Ectodermal cell (in vitro differentiated cells): ENCODE results near the gene BASP1.

Experiments used
- H3K27ac ChIP-seq: 2 replicates; pipeline ENCODE4 v1.7.0; 2013; ENCODE audit warnings: mild to moderate bottlenecking, low read depth, low read length; ENCODE audit not compliant: insufficient read depth, poor library complexity, severe bottlenecking
- H3K27me3 ChIP-seq: 2 replicates; pipeline ENCODE4 v1.7.0; 2013; ENCODE audit warnings: mild to moderate bottlenecking, low read length; ENCODE audit not compliant: insufficient read depth, control insufficient read depth, poor library complexity, severe bottlenecking
- H3K36me3 ChIP-seq: one replicate; pipeline ENCODE4 v1.7.0; 2013; ENCODE audit warnings: low read length; ENCODE audit not compliant: control insufficient read depth, insufficient read depth
- H3K4me1 ChIP-seq: one replicate; pipeline ENCODE4 v1.7.0; 2013; ENCODE audit warnings: low read length; ENCODE audit not compliant: control insufficient read depth, insufficient read depth
- H3K4me3 ChIP-seq: 2 replicates; pipeline ENCODE4 v1.7.0; 2013; ENCODE audit warnings: low read depth, low read length, control low read depth; ENCODE audit not compliant: insufficient read depth
- H3K9me3 ChIP-seq: 2 replicates; pipeline ENCODE4 v1.7.0; 2013; ENCODE audit warnings: mild to moderate bottlenecking, low read length, moderate library complexity; ENCODE audit not compliant: control insufficient read depth
- WGBS, 2 experiments: methylation state at CpG; one replicate each; pipeline ENCODE4 v1.1.7; 2013; ENCODE audit warnings: missing lambda C conversion rate in 2 of 2; 5-methylcytosine and 5-hydroxymethylcytosine counted together

Gene BASP1

DNA sequence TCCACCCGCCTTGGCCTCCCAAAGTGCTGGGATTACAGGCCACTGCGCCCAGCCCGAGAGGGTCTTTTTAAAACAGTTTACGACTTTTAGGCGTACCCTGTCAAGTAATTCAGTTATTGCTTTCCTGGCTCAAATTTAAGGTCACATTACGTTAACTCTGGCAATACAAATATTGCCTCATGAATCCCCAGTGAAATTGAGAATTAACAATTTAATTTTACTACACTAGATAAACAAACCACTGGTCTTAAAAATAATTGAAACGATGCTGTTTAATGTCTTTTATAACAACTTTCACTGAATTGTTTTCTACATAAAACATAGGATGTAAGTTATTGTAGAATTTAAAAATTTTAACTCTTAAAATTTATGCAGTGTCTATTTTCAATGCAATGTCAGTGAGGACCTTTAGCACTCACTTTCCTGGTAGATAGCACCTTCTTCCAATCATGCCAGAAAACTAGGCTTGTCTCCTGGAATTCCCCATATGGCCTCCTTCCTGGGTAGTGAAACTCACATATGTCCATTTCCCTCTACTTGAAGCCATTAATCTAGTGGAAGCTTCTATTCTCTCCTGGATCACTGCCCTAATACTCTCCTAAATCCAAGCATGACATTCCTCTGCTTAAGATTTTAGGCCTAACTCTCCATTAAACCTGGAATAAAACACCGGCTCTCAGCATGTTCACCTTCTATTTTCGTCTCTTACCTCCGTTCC, 13.5 kb downstream of the BASP1 start:
- peaks cover 4% of the 10 kb centered on the region for H3K36me3 ChIP-seq
- H3K4me1 ChIP-seq: no peaks in the 10 kb centered on the region
- H3K27me3 ChIP-seq: no peaks in the 10 kb centered on the region
- no peaks in the 10 kb centered on the region for H3K9me3 ChIP-seq
- H3K4me3 ChIP-seq: no peak overlapping the region
- H3K27ac ChIP-seq: no peak overlapping the region
- WGBS, 2 experiments: 91 to 95% methylated on average over 9 to 10 of the region's 10 CpGs

DNA sequence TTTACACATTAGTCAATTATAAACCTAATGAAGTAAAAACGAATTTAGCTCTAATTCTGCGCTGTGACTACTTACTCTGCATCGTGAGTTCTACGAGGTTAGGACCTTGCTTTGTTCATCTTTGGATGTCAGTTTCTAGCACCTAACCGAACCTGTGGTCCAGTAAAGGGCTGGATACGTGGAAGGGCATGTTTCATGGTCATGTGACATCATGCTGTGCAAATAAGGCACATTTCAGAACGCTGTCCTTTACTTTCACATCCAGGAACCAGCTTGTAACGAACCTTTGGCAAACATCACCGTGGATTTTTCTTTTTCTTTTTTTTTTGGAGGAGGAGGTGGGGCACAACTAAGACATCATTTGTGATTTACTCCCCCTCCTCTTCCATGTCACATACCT, 15.0 kb downstream of the BASP1 start:
- WGBS, 2 experiments: 95 to 97% methylated on average over 9 of the region's 9 CpGs
- Histone ChIP-seq H3K36me3 (peaks cover 4% of the 10 kb centered on the region), H3K4me3 (no peak overlapping the region), H3K27ac (no peak overlapping the region), H3K9me3 (no peaks in the 10 kb centered on the region), H3K27me3 (no peaks in the 10 kb centered on the region), H3K4me1 (no peaks in the 10 kb centered on the region)

DNA sequence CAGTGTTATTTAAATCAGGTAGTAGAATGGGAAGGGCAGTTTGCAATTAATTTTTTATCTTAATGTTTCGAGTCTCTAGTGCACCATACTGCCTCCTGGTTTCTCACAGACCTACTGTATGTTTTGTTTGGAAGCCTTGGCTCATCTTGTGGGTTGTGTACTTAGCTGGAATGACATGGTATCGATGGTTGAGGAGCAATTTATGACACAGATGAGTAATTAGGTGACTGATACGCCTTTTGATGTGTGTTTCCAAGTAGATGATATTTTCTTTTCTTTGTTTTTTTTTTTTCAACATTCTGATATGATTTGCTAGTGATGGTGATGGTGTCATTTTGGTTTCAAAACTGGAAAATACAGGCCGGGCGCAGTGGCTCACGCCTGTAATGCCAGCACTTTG, 16.1 kb downstream of the BASP1 start:
- Histone ChIP-seq H3K36me3 (peaks cover 4% of the 10 kb centered on the region), H3K9me3 (no peaks in the 10 kb centered on the region), H3K4me3 (no peak overlapping the region), H3K4me1 (no peaks in the 10 kb centered on the region), H3K27me3 (no peaks in the 10 kb centered on the region), H3K27ac (no peak overlapping the region)
- WGBS, 2 experiments: 94 to 96% methylated on average over 6 of the region's 6 CpGs

DNA sequence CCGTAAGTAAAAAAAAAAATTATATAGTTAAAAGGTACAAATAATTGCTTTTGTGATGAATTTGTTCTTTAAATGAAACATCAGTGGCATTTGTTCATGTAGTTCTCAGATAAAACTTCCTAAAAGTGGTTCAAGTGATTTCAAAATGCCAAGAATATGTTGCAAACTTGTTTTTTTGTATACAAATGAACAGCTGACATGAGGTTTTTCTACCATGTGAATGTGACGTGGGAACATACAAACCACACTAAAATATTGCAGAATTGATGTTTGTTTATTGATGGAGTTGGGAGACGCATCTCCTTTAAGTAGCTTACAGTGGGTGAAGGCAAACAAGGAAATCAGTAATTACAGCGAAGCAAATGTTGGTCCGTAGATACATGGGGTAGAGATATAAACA, 16.9 kb downstream of the BASP1 start:
- no peaks in the 10 kb centered on the region for H3K9me3 ChIP-seq
- H3K27ac ChIP-seq: no peak overlapping the region
- H3K27me3 ChIP-seq: no peaks in the 10 kb centered on the region
- WGBS, 2 experiments: 88 to 92% methylated on average over 3 to 4 of the region's 5 CpGs
- H3K4me1 ChIP-seq: no peaks in the 10 kb centered on the region
- H3K4me3 ChIP-seq: no peak overlapping the region
- peaks cover 4% of the 10 kb centered on the region for H3K36me3 ChIP-seq

DNA sequence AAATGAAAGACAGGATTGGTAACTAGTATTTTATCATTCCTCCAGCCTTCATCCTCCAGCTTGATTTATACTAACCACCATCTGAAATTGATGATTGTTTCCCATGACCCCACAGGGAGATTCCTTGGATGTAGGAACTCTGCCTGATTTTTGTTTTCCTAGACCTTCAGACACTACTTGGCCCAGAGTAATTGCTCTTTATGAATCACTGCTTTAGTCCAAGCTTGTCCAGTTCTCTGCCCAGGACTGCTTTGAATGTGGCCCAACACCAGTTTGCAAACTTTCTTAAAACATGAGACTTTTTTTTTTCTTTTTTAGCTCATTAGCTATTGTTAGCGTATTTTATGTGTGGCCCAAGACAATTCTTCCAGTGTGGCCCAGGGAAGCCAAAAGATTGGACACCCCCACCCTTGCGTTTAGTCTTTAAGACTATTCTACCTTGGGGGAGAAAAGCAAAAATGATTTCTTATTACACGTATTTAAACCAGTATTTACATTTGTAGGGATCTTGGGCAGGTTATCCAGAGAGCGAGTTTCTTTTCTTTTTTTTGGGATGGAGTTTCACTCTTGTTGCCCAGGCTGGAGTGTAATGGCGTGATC, 18.4 kb downstream of the BASP1 start:
- no peaks in the 10 kb centered on the region for H3K27me3 ChIP-seq
- WGBS, 2 experiments: 95 to 98% methylated on average over 5 of the region's 5 CpGs
- peaks cover 4% of the 10 kb centered on the region for H3K36me3 ChIP-seq
- no peaks in the 10 kb centered on the region for H3K4me1 ChIP-seq
- no peak overlapping the region for H3K27ac ChIP-seq
- H3K4me3 ChIP-seq: no peak overlapping the region
- H3K9me3 ChIP-seq: no peaks in the 10 kb centered on the region

DNA sequence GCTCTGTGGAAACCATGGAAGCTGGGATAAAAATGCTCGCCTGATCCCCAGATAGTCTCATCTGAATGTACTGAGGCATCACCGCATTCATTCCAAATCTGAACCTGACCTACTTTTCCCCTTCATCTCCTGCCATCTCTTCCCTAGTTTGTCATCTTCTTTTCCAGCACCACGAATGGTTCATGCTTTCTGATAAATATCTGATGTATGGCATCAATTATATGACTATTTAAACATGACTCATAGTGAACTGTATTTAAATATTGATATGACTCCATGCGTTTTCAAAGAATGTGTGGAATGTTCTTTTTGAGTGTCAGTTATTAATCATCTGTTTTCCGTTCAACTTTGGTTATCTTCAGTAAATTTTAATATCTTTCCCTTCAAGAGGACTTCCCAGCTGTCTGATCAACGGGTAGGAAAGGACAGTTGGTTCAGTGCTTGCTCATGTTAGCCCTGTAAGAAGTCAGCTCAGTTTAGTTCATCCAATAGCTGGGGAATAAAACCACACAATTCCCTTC, 21.1 kb downstream of the BASP1 start:
- Histone ChIP-seq H3K27ac (no peak overlapping the region), H3K9me3 (no peaks in the 10 kb centered on the region), H3K27me3 (no peaks in the 10 kb centered on the region), H3K4me1 (no peaks in the 10 kb centered on the region), H3K36me3 (no peaks in the 10 kb centered on the region), H3K4me3 (no peak overlapping the region)
- 93 to 95% methylated on average over 4 to 6 of the region's 6 CpGs for WGBS, 2 experiments

DNA sequence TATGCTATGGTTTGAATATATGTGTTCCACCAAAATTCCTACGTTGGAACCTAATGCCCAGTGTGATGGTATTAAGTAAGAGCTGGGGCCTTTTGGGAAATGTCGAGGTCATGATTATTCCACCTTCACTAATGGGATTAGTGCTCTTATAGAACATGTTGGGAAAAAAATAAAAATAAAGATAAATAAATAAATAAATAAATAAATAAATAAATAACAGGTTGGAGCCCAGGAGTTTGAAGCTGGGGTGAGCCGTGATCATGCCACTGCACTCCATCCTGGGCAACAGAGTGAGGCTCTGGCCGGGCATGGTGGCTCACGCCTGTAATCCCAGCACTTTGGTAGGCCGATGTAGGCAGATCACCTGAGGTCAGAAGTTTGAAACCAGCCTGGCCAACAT, 22.5 kb downstream of the BASP1 start:
- no peak overlapping the region for H3K27ac ChIP-seq
- H3K4me3 ChIP-seq: no peak overlapping the region
- WGBS, 2 experiments: 88% methylated on average over 5 of the region's 6 CpGs
- no peaks in the 10 kb centered on the region for H3K9me3 ChIP-seq
- H3K27me3 ChIP-seq: no peaks in the 10 kb centered on the region
- no peaks in the 10 kb centered on the region for H3K4me1 ChIP-seq
- no peaks in the 10 kb centered on the region for H3K36me3 ChIP-seq

DNA sequence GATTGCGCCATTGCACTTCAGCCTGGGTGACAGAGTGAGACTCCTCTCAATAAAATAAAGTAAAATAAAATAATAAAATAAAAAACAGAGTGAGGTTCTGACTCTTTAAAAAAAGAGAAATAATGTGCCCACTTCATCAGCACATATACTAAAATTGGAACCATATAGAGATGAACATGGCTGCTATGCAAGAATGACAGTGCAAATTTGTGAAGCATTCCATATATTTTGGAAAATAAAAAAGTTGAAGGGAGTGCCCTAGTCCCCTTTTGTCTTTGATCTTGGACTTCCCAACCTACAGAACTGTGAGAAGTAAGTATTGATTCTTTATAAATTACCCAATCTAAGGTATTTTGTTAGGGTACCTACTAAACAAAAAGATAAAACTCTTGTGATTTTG, 23.1 kb downstream of the BASP1 start:
- Histone ChIP-seq H3K4me3 (no peak overlapping the region), H3K9me3 (no peaks in the 10 kb centered on the region), H3K27ac (no peak overlapping the region), H3K4me1 (no peaks in the 10 kb centered on the region), H3K27me3 (no peaks in the 10 kb centered on the region), H3K36me3 (no peaks in the 10 kb centered on the region)
- no CpG with 5 or more reads among the region's 1 CpG for WGBS, 2 experiments

DNA sequence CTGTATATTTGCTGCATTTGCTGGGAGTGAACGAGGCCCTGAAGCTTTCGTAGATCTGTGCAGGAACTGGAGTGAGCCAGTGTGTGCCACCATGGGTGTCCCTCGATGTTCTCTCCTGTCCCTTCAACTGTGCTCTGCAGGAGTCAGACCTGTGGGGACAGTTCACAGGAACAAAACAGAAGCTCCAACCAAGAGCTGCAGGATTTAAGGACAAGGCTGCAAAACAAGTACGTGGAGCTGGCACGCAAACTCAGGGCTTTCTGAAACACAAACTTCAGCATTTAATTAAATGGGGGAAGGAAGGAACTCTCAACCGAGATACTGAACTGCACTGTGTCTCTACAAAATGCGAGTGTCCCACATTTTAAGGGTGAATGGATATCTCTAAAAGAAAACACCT, 24.2 kb downstream of the BASP1 start:
- Histone ChIP-seq H3K4me1 (no peaks in the 10 kb centered on the region), H3K9me3 (no peaks in the 10 kb centered on the region), H3K27me3 (no peaks in the 10 kb centered on the region), H3K36me3 (no peaks in the 10 kb centered on the region), H3K27ac (no peak overlapping the region), H3K4me3 (no peak overlapping the region)
- WGBS, 2 experiments: 85 to 88% methylated on average over 7 of the region's 7 CpGs

DNA sequence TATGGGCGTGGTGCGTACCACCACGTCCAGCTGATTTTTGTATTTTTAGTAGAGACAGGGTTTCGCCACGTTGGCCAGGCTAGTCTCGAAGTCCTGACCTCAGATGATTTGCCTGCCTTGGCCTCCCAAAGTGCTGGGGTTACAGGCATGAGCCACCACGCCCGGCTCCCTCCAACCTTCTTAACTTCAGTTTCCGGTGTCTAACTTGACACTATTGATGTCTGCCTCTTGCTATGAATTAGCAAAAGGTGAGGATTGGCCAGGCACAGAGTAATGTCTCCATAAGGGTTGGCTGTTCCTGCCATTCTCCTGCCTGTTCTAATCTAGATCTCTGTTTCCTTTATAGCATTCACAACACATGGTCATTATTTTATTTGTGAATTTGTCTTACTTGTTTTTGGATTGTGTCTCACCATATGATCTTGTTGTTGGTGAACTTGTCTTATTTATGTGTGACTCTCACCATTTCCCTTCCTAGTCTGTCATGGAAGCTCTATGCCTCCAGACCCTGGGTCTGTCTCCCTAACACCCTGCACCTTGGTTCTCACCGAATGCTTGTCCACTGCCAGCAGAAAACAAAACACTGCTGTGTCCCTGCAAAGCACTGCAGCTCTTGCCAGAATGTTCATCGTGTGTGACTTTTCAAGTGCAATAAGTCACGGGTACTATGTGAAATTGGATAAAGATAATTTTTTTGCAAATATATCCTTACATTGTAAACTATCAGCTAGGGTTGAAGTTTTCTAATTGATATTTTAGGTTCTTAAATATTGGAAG, 26.0 kb downstream of the BASP1 start:
- no peaks in the 10 kb centered on the region for H3K9me3 ChIP-seq
- H3K27ac ChIP-seq: no peak overlapping the region
- no peaks in the 10 kb centered on the region for H3K27me3 ChIP-seq
- 90 to 95% methylated on average over 12 of the region's 12 CpGs for WGBS, 2 experiments
- peaks cover under 1% of the 10 kb centered on the region for H3K36me3 ChIP-seq
- H3K4me1 ChIP-seq: no peaks in the 10 kb centered on the region
- H3K4me3 ChIP-seq: no peak overlapping the region
